Upper lobe of left lung (tissue), 6 donors: ENCODE data around the gene SNX20. TPM values are rescaled to one million over a fixed set of nuclear protein-coding genes. Genes with fewer than 3 reads are reported as not detected.

Experiments used
- ATAC-seq, 2 donors: fragments of 200-7000 bp; cut with Tn5 transposase; one replicate each; pipeline ENCODE4 v1.9.1; 2022; ENCODE audit warnings: mild to moderate bottlenecking in 2 of 2, moderate library complexity in 2 of 2; ENCODE audit not compliant: low FRiP score in 2 of 2
- DNase-seq, 2 donors: peaks; one replicate each; pipeline ENCODE4 v3.0.0-alpha.2; 2019 to 2020
- H3K27ac ChIP-seq, 4 donors: fragments of 200-600 bp; sonication (generic); one replicate each; pipeline ENCODE4 v1.5.1; 2016 to 2019
- H3K27me3 ChIP-seq, 4 donors: fragments of 200-600 bp; sonication (generic); one replicate each; pipeline ENCODE4 v1.5.1; 2017 to 2019
- H3K36me3 ChIP-seq, 4 donors: fragments of 200-600 bp; sonication (generic); one replicate each; pipeline ENCODE4 v1.5.1; 2016 to 2019
- H3K4me1 ChIP-seq, 4 donors: fragments of 200-600 bp; sonication (generic); one replicate each; pipeline ENCODE4 v1.5.1; 2018 to 2019
- H3K4me3 ChIP-seq, 4 donors: fragments of 200-600 bp; sonication (generic); one replicate each; pipeline ENCODE4 v1.5.1; 2017 to 2019; ENCODE audit warnings: mild to moderate bottlenecking in 2 of 4, moderate library complexity in 1 of 4
- H3K9me3 ChIP-seq, 4 donors: fragments of 200-600 bp; sonication (generic); one replicate each; pipeline ENCODE4 v1.5.1; 2018 to 2019
- CTCF ChIP-seq, 6 experiments: fragments of 450-650 bp in 4 of 6; fragments of 200-600 bp in 2 of 6; sonication (generic) in 2 of 6; IDR thresholded peaks; one replicate each; pipeline ENCODE4 v1.5.1; 2016 to 2019; ENCODE audit warnings: antibody characterized with exemption in 6 of 6
- EP300 ChIP-seq, 4 donors: sonication (generic); formaldehyde crosslinking; IDR thresholded peaks; one replicate each; pipeline ENCODE4 v1.5.1; 2017; ENCODE audit warnings: antibody characterized with exemption in 4 of 4, control low read depth in 2 of 4
- POLR2A ChIP-seq, 4 donors: fragments of 450-650 bp; IDR thresholded peaks; one replicate each; pipeline ENCODE4 v1.5.1; 2016 to 2017; ENCODE audit warnings: antibody characterized with exemption in 4 of 4, mild to moderate bottlenecking in 2 of 4
- POLR2AphosphoS5 ChIP-seq, 2 donors: sonication (generic); formaldehyde crosslinking; IDR thresholded peaks; one replicate each; pipeline ENCODE4 v1.5.1; 2017; ENCODE audit warnings: antibody characterized with exemption in 2 of 2
- WGBS, 2 donors: methylation state at CpG; one replicate each; pipeline ENCODE4 v1.1.5; 2017 to 2018; 5-methylcytosine and 5-hydroxymethylcytosine counted together
- total RNA-seq, 6 donors: library from RNA; depleted of rRNA in 4 of 6; stranded (reverse); fragments of >200 nt in 4 of 6; gene quantifications; one replicate each; pipeline versions ENCODE4 v1.1.0 to v1.2.1, GENCODE V29; 2016 to 2021
- donor health status: DM: no; HTN: no; CAD: no; lungs with moderate emphysema.
- donor health status: DM: no; HTN: yes; CAD: no; lungs with severe emphysema.

Gene SNX20
- total RNA-seq, 6 donors from 2014 or later, result 3.2 to 16.9 (median 13.2) TPM

GRCh38 chr16:50665128-50665878 is 15.8 kb downstream of the SNX20 start:
- peaks cover 14 to 29% (median 20%) of the 10 kb centered on the region in 4 donors for H3K4me1 ChIP-seq
- peak; percentile 83 to 91 for DNase-seq
- no peaks in the 10 kb centered on the region for H3K27me3 ChIP-seq
- TF ChIP-seq CTCF (IDR thresholded peaks at IDR 0.05), result peak; percentile 81 to 94 (median 86)
- TF ChIP-seq EP300 (IDR thresholded peaks at IDR 0.05), result no peak
- peak in 1 of 2 donors; percentile 6 for TF ChIP-seq POLR2AphosphoS5 (IDR thresholded peaks at IDR 0.05)
- no peak for TF ChIP-seq POLR2A (IDR thresholded peaks at IDR 0.05)
- H3K27ac ChIP-seq, result peak overlapping the region; percentile 64 to 86 (median 76)
- H3K4me3 ChIP-seq, result peak overlapping the region; percentile 30 to 57 (median 50)
- no peaks in the 10 kb centered on the region for H3K36me3 ChIP-seq
- 14 to 19% methylated on average over 26 to 36 of the region's 40 CpGs for WGBS, 2 donors
- peak; percentile 77 to 93 for ATAC-seq
- H3K9me3 ChIP-seq, result no peaks in the 10 kb centered on the region

DNA sequence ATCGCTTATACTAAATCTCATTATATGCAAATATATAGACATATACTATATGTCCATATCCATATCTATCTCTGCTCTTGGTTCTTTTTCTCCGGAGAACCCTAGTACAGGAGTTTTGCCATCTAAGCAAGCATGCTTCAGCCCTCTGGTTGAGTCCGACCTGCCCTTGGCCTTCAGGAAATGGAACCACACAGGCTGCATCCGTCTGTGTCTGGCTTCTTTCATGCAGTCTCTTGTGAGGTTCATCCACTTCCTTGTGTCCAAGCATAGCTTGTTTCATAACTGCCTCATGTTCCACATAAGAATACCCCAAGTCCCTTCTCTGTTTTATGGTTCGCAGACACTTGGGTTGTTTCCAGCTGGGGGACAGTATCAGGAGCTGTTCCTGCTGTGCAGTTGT is 16.8 kb downstream of the SNX20 start:
- DNase-seq, result no peak
- no peak for TF ChIP-seq POLR2AphosphoS5 (IDR thresholded peaks at IDR 0.05)
- no peaks in the 10 kb centered on the region for H3K36me3 ChIP-seq
- peaks cover 14 to 29% (median 20%) of the 10 kb centered on the region in 4 donors for H3K4me1 ChIP-seq
- WGBS, 2 donors, result 69 to 89% methylated on average over 5 of the region's 5 CpGs
- H3K4me3 ChIP-seq, result no peak overlapping the region
- H3K9me3 ChIP-seq, result no peaks in the 10 kb centered on the region
- H3K27ac ChIP-seq, result no peak overlapping the region
- no peaks in the 10 kb centered on the region for H3K27me3 ChIP-seq
- ATAC-seq, result no peak

DNA sequence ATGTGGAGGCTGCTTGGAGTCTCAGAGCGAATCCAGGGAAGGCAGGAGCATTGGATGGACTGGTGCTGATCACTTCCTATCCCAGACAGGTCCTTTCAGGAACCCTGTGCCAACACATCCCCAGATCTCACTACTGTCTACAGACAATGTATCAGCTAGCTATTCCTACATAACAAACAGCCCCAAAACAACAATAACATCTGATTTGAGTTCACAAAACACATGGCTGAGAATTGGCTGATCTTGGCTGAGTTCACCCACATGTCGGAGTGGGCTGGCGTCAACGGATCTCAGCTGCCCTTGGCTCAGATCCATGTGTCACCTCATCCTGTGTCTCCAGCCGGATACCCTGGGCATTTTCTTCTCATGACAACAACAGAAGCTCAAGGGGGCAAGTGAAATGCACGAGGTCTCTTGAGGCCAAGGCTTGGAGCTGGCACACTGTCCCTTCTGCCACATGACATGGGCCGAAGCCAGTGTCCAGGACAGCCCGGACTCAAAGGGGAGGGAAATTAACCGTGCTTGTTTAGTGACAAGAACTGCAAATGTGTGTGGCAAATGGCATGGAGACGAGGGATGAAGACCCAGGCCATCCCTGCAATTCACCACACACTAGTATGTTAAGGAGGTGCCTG is 18.7 kb downstream of the SNX20 start:
- H3K36me3 ChIP-seq, result no peaks in the 10 kb centered on the region
- H3K27ac ChIP-seq, result no peak overlapping the region
- no peaks in the 10 kb centered on the region for H3K9me3 ChIP-seq
- 83 to 87% methylated on average over 1 to 10 of the region's 10 CpGs for WGBS, 2 donors
- no peak overlapping the region for H3K4me3 ChIP-seq
- ATAC-seq (no peak), DNase-seq (no peak)
- no peaks in the 10 kb centered on the region for H3K27me3 ChIP-seq
- TF ChIP-seq CTCF (IDR thresholded peaks at IDR 0.05) (no peak), EP300 (IDR thresholded peaks at IDR 0.05) (no peak), POLR2AphosphoS5 (IDR thresholded peaks at IDR 0.05) (no peak), POLR2A (IDR thresholded peaks at IDR 0.05) (no peak)
- peaks cover 6 to 16% (median 8%) of the 10 kb centered on the region in 4 donors for H3K4me1 ChIP-seq

- DNase-seq (no peak), ATAC-seq (no peak)
- Histone ChIP-seq H3K36me3 (no peaks in the 10 kb centered on the region), H3K27ac (no peak overlapping the region), H3K9me3 (no peaks in the 10 kb centered on the region), H3K4me1 (peaks cover 0 to 2% (median 1%) of the 10 kb centered on the region in 4 donors), H3K4me3 (no peak overlapping the region), H3K27me3 (no peaks in the 10 kb centered on the region)
- TF ChIP-seq POLR2AphosphoS5 (IDR thresholded peaks at IDR 0.05), result no peak
- TF ChIP-seq POLR2A (IDR thresholded peaks at IDR 0.05), result no peak
- no peak for TF ChIP-seq EP300 (IDR thresholded peaks at IDR 0.05)
- no peak for TF ChIP-seq CTCF (IDR thresholded peaks at IDR 0.05)
- 78 to 83% methylated on average over 5 of the region's 5 CpGs for WGBS, 2 donors
Measured at GRCh38 chr16:50659806-50660205, 21.3 kb downstream of the SNX20 start.

GRCh38 chr16:50657241-50657640 is 23.9 kb downstream of the SNX20 start:
- Histone ChIP-seq H3K27me3 (no peaks in the 10 kb centered on the region), H3K4me3 (no peak overlapping the region), H3K4me1 (no peaks in the 10 kb centered on the region), H3K9me3 (no peaks in the 10 kb centered on the region), H3K27ac (no peak overlapping the region), H3K36me3 (no peaks in the 10 kb centered on the region)
- DNase-seq, result no peak
- ATAC-seq, result peak in 1 of 2 donors; percentile 52
- TF ChIP-seq POLR2A (IDR thresholded peaks at IDR 0.05), result no peak
- no peak for TF ChIP-seq EP300 (IDR thresholded peaks at IDR 0.05)
- WGBS, 2 donors, result 79 to 85% methylated on average over 5 of the region's 5 CpGs
